HG02938 (cell line): ENCODE data around the gene MAPK8.

ENCODE experiments used
- ATAC-seq: cut with Tn5 transposase; IDR thresholded peaks from one replicate; pipeline ENCODE4 v1.9.1; 2021; ENCODE audit warnings: mild to moderate bottlenecking, moderate library complexity; ENCODE audit not compliant: unreplicated experiment

Gene MAPK8

GRCh38 chr10:48459270-48460150 is 153.0 kb downstream of the MAPK8 start:
- ATAC-seq: no peak

- ATAC-seq: no peak
These were observed 153.7 kb downstream of the MAPK8 start for GRCh38 chr10:48460182-48460581.

GRCh38 chr10:48461623-48462481 is 155.4 kb downstream of the MAPK8 start:
- no peak for ATAC-seq

GRCh38 chr10:48462482-48463020 is 156.1 kb downstream of the MAPK8 start:
- ATAC-seq: no peak

- ATAC-seq: no peak
These were observed 157.0 kb downstream of the MAPK8 start for GRCh38 chr10:48463318-48464003.

GRCh38 chr10:48464121-48464870 is 157.8 kb downstream of the MAPK8 start:
- ATAC-seq: no peak

GRCh38 chr10:48464871-48465736 is 158.6 kb downstream of the MAPK8 start:
- no peak for ATAC-seq

GRCh38 chr10:48465860-48466521 is 159.5 kb downstream of the MAPK8 start:
- ATAC-seq: no peak

- ATAC-seq: no peak
These were observed 160.2 kb downstream of the MAPK8 start for GRCh38 chr10:48466611-48467240.

GRCh38 chr10:48467669-48468068 is 161.2 kb downstream of the MAPK8 start:
- ATAC-seq: no peak

GRCh38 chr10:48468130-48468790 is 161.8 kb downstream of the MAPK8 start:
- no peak for ATAC-seq

GRCh38 chr10:48468866-48469511 is 162.5 kb downstream of the MAPK8 start:
- ATAC-seq: no peak

- no peak for ATAC-seq
These were observed 163.1 kb downstream of the MAPK8 start for GRCh38 chr10:48469516-48470020.

GRCh38 chr10:48470115-48470892 is 163.8 kb downstream of the MAPK8 start:
- ATAC-seq: no peak

- no peak for ATAC-seq
These were observed 164.7 kb downstream of the MAPK8 start for GRCh38 chr10:48470893-48471805.
